ENCODE data around the gene FGG. TPM values are rescaled to one million over a fixed set of nuclear protein-coding genes. Genes with fewer than 3 reads are reported as not detected.
"Not testable (repeated sequence)": the region's sequence is repeated elsewhere in the genome, so short reads cannot be mapped to it uniquely, and the experiment has no call there.

The FGG gene
- polyA plus RNA-seq, 1 experiment: not detected

GRCh38 chr4:154602404-154603020 is 9.9 kb downstream of the FGG start:
- no peak for TF ChIP-seq CTCF (IDR thresholded peaks at IDR 0.05; ENCODE audit: insufficient read depth, low read depth, low read length)
- ChIA-PET CTCF (interaction anchor here (1.3 to 1.5 kb wide), 2 partner anchors 17 to 35 kb away, joined by 3 to 4 read pairs; no protein-coding TSS in a partner anchor), POLR2A (no interaction called here)
- Histone ChIP-seq H3K36me3 (ENCODE audit: control insufficient read depth, insufficient read depth, low read length) (no peaks in the 10 kb centered on the region), H3K4me3 (ENCODE audit: low read depth, low read length) (no peak overlapping the region), H3K27me3 (ENCODE audit: control insufficient read depth, insufficient read depth, low read length) (0 out of 2 replicates have a peak, but pooled peaks cover 1% of the 10 kb centered on the region)
- no peak for DNase-seq (ENCODE audit: low read depth)

- H3K27me3 ChIP-seq (ENCODE audit: control insufficient read depth, insufficient read depth, low read length): 0 out of 2 replicates have a peak, but pooled peaks cover 1% of the 10 kb centered on the region
- no peak for TF ChIP-seq CTCF (IDR thresholded peaks at IDR 0.05; ENCODE audit: insufficient read depth, low read depth, low read length)
- no peak for DNase-seq (ENCODE audit: low read depth)
- CTCF ChIA-PET: interaction anchor here (0.6 to 1.5 kb wide), 5 partner anchors 9 to 1981 kb away, joined by 3 to 4 read pairs (median 3); no protein-coding TSS in a partner anchor
- POLR2A ChIA-PET: no interaction called here
- no peak overlapping the region for H3K4me3 ChIP-seq (ENCODE audit: low read depth, low read length)
- no peaks in the 10 kb centered on the region for H3K36me3 ChIP-seq (ENCODE audit: control insufficient read depth, insufficient read depth, low read length)
Measured at GRCh38 chr4:154597798-154598774, 14.4 kb downstream of the FGG start.

GRCh38 chr4:154597281-154597680 is 15.2 kb downstream of the FGG start:
- H3K36me3 ChIP-seq (ENCODE audit: control insufficient read depth, insufficient read depth, low read length); H3K27me3 ChIP-seq (ENCODE audit: control insufficient read depth, insufficient read depth, low read length); DNase-seq (ENCODE audit: low read depth); POLR2A ChIA-PET; H3K4me3 ChIP-seq (ENCODE audit: low read depth, low read length): not testable (repeated sequence)
- CTCF ChIA-PET: interaction anchor here (1.5 kb wide), 1 partner anchor 8 kb away, joined by 3 read pairs; no protein-coding TSS in a partner anchor

- Histone ChIP-seq H3K4me3 (ENCODE audit: low read depth, low read length) (no peak overlapping the region), H3K27me3 (ENCODE audit: control insufficient read depth, insufficient read depth, low read length) (no peaks in the 10 kb centered on the region), H3K36me3 (ENCODE audit: control insufficient read depth, insufficient read depth, low read length) (no peaks in the 10 kb centered on the region)
- POLR2A ChIA-PET: no interaction called here
- TF ChIP-seq CTCF (IDR thresholded peaks at IDR 0.05; ENCODE audit: insufficient read depth, low read depth, low read length): no peak
- CTCF ChIA-PET: interaction anchor here (0.5 to 0.9 kb wide), 2 partner anchors 8 to 23 kb away, joined by 3 read pairs; no protein-coding TSS in a partner anchor
- no peak for DNase-seq (ENCODE audit: low read depth)
Measured at GRCh38 chr4:154595807-154596206, 16.6 kb downstream of the FGG start.

GRCh38 chr4:154594343-154594742 is 18.1 kb downstream of the FGG start:
- H3K36me3 ChIP-seq (ENCODE audit: control insufficient read depth, insufficient read depth, low read length); H3K4me3 ChIP-seq (ENCODE audit: low read depth, low read length); POLR2A ChIA-PET; CTCF ChIA-PET; H3K27me3 ChIP-seq (ENCODE audit: control insufficient read depth, insufficient read depth, low read length); DNase-seq (ENCODE audit: low read depth): not testable (repeated sequence)

GRCh38 chr4:154593868-154594267 is 18.6 kb downstream of the FGG start:
- no peak for DNase-seq (ENCODE audit: low read depth)
- Histone ChIP-seq H3K36me3 (ENCODE audit: control insufficient read depth, insufficient read depth, low read length) (no peaks in the 10 kb centered on the region), H3K27me3 (ENCODE audit: control insufficient read depth, insufficient read depth, low read length) (no peaks in the 10 kb centered on the region), H3K4me3 (ENCODE audit: low read depth, low read length) (no peak overlapping the region)
- no peak for TF ChIP-seq CTCF (IDR thresholded peaks at IDR 0.05; ENCODE audit: insufficient read depth, low read depth, low read length)
- ChIA-PET POLR2A (no interaction called here), CTCF (interaction anchor here (1.3 kb wide), 1 partner anchor 25 kb away, joined by 4 read pairs; no protein-coding TSS in a partner anchor)

Data from BJ (cell line).